Activated naive CD4-positive, alpha-beta T cell (primary cell): ENCODE data around the gene TBPL1.
"Not testable (repeated sequence)": the region's sequence is repeated elsewhere in the genome, so short reads cannot be mapped to it uniquely, and the experiment has no call there.

Source experiments
- DNase-seq, 4 experiments: peaks; one replicate each; lab custom pipeline; 2025; lab: John Stamatoyannopoulos, UW

Gene TBPL1

DNA sequence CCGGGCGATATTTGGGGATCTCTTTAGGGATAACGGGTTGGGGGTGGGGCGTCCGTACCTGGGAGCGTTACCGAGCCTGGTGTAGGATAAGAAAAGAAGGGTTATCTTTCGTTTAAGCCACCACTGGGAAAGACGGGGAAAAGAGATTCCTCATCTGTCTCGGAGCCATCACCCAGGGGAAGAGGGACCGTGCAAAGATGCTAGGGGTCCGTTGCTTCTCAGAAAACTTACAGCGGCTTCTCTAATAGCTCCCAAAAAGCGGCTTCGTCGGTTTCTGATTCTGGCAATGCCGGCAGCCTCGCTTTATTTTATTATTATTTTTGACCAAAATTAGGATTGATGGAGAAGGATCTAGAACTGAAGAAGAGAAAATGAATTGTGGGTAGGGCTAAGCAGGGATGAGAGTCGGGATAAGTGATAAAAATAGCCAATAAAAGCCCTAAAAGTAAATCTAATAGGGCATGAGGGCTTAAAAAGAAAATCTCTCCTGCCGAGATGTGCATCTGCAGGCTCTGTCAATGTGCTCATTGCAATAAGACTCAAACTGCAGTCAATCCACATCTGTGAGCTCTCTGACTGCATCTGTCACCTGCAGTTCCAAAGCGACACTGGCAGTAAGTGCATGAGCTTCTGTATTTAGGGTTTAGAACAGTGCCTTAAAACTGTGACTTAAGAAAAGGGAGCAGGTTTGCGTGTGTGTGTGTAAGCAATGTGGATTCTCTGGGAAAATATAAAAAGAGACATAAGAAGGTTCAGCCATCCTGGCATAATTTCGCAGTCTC is 801 bp downstream of the TBPL1 start:
- no peak for DNase-seq

DNA sequence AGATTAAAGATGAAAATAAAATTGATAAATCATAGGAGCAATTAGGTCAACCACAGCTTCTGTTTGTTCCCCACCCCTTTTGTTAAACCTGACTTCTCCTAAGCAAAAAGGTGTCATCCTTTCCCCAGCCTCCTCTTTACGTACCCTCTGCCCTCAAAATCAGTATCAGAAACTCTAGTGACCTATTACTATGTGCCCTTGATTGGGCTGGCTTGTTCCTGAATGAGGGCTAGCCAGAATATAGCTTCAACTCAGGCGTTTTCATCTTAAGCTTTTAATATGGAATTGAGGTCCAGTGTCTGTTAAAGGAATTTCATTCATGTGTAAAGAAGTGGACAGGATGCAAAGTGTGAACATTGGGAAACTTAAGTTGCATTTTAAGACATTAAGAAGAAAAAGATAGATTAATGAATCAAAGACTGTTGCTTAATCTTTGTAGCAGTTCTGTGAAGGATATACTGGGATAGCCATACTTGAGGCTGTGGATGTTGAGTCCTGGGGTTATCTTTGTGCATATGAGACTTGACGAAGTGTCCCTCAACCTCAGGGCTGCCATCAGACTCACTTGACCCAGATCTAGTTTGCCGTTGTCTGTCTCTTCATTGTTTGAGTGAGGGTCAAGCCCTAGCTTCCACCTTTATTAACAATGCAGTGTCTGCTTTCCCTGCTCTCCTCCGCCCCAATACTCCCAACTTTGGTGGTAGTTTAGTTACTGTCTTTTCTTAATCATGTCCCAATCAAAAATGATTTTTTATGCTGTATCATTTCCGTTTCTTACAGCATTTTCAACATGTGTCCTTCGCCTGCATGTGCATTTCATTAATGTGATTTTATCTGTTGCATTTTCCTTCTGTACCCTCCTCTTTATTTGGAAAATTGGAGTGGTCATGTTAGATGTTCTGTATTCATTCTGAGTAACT is 1.9 kb downstream of the TBPL1 start:
- DNase-seq = no peak

DNA sequence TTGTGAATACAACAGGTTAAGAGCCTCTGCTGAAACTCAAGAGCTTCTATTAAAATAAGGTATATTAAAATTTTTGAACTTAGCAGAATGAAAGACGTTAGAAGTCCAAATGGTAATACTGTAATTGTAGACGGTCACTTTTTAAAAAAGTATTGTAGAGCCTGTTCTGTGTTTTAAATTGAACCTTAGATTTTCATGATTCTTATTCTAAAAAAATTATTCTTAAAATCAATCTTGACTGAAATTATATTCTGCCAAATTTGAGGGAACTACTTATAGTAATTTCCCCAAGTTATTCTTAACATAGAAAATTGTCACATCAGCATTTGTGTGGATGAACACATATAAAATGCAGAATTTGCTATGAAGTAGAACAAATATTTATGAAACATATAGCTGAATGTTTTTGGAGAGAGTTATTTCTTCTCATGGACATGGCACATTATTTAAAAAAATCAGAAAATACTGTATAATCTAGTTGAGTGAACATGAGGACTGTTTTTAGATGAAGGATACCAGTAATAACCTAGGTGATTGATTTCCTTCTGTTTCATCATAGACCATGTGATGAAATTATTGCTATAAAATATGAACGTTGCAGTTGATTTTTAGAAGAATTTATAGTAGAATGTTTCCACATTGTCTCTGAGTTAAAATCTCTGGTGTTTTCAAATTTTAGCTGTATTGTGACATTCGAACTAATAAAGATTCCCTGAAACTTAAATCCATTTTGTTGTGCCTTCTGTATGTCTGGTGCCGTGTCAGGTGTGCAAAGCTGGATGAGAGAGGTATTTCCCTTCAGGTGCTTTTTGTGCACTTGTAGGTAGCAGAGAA is 2.8 kb downstream of the TBPL1 start:
- no peak for DNase-seq

DNA sequence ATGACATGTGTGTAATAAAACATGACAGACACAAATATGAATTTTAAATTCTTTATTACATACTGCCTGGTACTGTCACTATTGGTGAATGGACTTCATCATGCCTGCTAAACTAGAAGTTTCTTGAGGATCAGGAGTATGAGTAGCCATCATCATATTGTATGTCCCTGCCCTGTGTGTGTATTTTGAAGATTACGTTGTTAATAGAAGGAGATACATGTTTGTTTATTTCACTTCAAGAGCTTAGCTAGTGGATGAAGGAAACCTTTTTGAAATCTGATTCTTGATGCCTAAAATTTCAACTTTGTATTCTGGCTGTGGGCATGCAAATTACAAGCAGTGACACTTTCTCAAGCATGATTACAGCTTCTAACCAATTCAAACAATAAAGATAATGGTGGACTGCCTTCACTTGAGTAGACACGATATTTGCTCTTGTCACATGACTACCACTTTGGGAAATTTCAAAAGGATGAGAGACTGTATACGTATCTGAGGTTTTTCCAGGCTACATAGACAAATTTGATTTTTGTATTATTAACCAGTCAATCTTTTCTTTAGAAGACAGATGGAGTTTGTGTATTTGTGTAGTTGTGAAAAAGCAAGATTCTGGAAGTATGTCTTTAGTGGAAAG is 3.5 kb downstream of the TBPL1 start:
- DNase-seq = no peak

DNA sequence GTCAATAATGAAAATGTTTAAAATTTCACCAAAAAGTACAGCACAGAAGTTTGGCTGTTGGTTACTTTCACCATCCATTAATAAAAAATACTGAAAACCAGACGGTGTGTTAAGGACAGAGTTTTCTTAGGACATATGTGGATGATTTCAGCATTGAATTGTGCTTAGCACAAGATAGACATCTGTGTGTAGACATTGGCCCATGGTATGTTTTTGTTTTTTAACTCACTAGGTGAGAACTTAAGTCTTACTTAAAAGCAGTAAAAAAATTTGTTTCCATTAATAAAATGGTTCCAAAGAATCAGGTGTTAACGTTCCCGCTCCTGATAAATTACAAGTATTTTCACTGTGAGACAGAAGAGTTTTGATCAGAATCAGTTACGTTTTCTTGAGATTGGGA is 4.2 kb downstream of the TBPL1 start:
- no peak for DNase-seq

DNA sequence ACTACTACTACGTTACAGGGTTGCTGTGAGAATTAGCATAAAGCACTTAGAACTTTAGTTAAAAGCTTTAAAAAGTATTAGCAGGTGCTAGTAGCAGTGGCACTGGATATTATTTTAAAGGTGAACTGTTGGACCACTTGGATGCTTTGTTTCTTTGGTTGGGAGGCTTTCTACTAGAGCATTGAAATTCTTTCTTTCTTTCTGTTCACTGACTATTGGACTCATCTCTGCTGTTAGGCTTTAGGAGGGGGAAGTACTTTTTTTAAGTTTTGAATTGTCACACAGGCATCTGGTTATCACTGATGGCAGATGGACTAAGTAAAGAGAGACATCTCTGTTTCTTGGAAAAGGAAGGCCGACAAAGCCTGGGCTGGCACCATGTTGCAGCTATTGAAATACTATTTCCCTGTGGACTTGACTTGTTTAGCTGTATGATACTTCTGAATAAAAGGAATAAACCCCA is 4.8 kb downstream of the TBPL1 start:
- no peak for DNase-seq

DNA sequence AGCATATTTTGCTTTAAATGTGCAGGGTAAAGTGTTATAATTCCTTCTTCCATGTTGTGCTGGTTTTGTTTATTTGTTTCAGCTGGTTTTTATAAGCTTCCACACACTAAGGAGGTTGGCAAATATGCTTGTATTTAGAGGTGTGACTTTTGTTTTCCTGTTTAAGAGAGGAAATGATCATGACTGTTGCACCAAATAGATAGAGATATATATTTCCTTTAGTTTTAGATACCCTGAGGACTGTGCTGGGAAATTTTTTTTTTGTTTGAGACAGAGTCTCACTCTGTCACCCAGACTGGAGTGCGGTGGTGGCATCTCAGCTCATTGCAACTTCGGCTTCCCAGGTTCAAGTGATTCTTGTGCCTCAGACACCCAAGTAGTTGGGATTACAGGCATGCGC is 5.8 kb downstream of the TBPL1 start:
- DNase-seq = no peak

DNA sequence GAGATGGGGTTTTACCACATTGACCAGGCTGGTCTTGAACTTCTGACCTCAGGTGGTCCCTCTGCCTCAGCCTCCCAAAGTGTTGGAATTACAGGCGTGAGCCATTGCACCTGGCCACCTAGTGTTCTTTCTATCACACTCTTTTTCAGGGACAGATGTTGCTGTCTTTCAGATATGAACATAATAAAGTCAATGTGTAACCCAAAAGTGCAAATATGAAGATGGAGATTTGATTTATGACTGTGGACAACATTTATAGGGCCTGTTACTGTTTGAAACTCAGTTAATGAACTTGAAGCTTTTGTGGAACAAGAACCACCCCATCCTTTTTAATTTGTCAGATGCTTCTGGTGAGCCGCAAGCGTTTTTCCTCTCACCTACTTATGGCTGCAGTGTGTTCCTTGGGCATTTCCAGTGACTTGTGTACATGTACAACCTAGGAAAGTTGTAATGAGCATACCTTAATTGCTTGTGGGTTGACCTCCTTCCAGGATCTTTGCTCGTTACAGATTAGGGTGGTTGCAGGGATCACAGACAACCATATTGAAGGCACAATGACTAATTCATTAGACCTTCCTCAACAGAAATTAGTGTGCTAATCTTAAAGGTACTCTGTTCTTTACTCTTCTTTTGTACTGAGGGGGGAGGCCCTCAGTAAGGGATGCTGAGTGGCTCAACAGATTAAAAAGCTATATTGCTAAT is 6.8 kb downstream of the TBPL1 start:
- DNase-seq = no peak

DNA sequence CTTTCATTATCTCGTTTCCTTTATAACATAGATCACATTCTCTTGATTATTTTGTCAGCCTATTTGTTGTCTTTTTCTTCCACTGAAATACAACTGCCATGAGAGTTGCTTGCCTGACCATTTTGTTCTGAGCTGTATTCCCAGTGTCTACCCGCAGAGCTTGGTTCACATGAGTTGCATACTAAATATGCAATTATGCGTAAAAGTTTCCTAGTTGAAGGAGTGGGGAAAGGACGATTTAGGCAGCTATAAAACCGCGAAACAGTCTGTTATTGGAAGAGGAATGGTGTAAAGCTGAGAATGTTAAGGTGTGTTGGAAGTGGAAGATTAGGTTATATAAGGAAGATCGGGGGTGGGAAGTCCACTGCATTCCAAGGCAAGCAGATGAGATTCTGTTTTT is 8.8 kb downstream of the TBPL1 start:
- no peak for DNase-seq

DNA sequence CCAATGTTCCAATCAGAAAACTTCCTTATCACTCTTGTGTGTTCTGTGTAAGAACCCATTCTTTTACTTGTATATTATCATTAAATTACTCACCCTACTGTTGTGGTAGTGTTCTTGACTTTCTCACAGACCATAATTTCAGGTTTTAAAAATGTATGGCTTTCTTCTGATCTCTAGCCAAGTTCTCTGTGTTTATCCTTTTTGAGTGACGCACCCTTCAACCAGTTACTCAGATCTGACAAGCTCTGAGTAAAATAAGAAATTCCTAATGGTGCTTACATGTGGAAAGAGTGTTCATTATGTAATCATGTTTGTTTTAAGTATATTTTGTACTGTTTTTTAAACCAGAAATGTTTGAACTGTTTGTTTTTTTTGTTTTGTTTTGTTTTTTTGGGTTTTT is 11.0 kb downstream of the TBPL1 start:
- DNase-seq = no peak

DNA sequence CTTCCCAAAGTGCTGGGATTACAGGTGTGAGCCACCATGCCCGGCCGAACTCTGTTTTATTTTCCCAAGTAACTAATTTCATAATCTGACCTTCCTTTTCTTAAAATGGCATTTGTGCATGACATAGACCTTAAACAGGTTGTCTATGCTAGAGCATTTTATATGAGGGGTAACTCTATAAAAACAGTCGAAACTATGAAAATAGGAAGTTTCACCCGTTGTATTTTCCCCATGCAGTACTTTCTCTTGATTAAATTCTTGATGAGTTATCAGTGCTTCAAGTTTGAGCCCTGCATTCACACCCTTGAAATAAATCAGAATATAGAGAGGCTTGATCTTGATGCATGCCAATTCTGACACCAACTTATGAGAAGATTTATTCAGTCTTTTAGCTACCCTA is 11.7 kb downstream of the TBPL1 start:
- DNase-seq = no peak

DNA sequence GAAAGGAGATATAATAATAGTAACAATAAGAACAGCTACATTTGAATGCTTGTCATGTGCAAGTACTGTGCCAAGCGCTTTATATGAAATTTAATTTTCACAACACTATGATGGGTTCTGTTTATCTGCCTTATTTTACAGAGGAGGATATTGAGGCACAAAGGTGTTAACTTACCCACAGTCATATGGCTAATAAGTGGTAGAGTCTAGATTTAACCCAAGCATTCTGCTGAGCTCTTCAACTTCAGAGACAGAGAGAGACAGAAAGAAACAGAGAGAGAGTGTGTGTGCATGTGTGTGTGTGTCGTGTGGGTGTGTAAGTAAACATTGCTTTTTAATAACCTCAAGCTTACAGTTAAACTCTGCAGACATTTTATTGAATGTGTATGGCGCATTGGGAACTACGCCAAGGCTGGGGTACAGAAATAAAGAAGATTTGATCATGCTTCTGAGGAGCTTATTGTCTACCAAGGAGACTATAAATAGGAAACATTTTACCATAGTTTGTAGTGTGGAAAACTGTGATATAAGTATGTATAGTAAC is 12.9 kb downstream of the TBPL1 start:
- DNase-seq = no peak

DNA sequence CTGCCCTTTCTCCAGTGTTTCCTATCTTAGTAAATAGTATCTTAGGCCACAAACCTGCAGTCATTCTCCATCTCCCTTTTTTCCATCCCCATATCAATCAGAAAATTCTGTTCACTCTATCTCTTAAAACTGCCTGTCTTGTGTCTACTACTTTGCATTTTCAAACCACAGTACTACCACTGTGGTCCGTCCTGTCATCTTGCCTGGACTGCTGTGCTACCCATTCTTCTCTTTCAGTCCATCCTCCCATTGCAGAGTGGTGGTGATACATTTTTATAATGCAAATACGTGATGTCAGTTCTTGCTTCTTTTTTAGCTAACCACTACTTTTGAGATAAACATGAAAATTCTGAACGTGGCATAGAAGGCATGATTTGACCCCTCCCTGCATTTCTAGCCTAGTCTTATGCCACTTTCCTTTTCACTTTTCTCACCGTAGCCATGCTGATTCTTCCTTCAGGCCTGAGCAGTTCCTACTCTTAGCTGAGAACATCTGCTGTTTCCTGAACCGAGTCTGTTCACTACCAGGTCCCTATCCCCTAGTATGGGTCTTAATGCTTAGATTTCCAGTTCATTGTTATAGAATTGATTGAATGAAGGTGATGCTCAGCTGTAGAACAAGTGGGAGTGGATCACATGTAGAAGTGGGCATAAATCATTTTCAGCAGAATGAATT is 13.8 kb downstream of the TBPL1 start:
- DNase-seq = no peak

DNA sequence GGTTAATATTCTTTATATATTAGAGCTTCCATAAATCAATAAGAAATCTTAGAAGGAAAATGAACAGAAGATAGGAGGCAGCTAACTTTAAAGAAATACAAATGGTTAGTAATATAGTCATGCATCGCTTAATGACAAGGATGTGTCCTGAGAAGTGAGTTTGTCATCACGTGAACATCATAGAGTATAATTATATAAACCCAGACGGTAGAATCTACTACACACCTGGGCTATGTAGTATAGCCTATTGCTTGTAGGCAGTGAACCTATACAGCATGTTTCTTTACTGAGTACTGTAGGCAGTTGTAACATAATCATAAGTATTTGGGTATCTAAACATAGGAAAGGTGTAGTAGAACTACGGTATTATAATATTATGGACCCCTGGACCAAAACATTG is 14.3 kb downstream of the TBPL1 start:
- no peak for DNase-seq

DNA sequence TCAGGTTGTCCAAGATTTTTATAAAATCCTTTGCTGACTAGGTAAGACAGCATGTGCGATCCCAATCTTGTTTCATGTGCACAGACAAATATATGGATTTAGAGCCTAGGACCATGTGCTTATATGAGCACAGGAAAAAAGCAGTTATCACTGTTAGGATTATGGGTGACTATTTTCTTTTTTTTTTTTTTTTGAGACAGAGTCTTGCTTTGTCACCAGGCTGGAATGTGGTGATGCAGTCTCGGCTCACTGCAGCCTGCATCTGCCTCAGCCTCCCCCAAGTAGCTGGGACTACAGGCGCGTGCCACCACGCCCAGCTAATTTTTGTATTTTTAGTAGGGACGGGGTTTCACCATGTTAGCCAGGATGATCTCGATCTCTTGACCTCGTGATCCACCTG is 14.8 kb downstream of the TBPL1 start:
- DNase-seq = not testable (repeated sequence)

DNA sequence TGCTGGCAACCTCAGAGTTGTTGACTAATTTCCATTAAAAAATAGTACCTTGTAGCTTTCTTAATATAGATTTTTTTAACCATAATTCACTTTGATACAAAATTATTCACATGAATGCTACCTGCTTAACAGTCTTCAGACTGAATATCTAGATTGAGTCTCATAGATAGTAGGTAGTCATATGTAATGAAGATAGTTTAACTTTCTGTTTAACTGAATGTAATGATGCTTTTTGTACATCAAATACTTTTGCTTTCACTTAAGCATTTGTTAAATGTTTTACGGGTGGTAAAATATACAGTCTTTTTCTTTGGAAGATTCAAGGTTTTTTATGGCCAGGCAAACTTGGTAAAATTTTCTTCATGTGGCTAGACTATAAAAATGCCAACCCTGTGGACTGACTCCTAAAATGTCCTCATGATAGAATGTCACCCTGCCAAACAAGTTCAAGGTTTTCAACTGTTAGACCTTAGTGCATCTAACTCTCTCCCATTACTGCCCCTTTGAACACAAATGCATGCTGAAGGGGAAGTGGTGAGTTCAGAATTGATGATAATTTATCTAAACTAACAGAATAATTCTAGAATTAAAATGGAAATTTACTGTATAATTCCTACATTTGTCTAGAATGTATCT is 16.4 kb downstream of the TBPL1 start:
- DNase-seq = no peak

DNA sequence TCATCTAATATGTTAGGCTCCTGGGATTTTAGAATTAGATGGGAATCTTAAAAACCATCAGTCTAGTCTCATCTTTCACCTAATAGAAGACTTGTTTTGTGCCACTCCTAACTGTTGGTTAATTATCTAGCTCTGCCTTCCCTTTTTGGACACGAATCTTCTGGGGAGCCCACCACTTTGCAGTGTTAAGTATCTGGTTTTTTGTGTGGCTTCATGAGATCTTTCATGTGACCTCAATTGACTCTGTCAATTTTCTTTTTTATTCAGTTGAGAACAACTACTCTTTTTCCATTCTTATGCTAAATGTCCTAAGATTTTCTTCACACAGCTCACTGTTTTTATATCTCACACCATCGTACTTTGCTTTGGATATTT is 16.9 kb downstream of the TBPL1 start:
- DNase-seq = no peak

DNA sequence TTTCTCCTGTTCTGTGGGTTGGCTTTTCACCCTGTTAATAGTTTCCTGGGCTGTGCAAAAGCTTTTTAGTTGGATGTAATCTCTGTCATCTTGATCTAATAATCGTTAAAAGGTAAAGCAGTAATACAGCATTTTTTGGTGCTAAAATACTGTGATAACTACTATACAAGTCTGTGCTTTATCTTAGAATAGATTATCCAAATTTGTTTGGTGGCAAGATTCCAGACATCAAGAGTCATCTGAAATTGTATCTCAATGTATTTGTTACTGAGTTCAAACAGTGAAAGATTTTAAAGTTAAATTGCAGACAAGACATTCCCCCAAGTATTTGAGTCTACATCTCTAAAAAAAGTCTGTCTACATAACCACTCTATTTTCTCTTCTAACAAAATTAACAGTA is 18.8 kb downstream of the TBPL1 start:
- no peak for DNase-seq

DNA sequence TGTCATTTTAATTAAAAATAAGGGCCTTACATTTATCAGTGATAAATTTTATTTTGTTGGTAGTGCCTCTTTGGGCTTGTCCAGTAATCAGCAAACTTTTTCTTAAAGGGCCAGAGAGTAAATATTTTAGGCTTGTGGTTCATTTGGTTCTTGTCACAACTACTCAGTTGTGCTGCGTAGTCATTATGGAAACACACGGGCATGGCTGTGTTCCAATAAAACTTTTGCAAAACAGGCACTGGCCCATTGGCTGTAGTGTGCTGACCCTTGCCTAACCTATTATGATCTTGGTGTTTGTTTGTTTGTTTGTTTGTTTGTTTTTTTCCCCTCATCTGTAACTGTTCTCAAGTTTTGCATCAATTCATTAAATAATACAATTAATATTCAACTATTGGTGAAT is 19.4 kb downstream of the TBPL1 start:
- no peak for DNase-seq
